DMS79 (cell line): ENCODE measurements around the gene PTPRG.

Experiments used
- DNase-seq: peaks from one replicate; lab custom pipeline; 2025; lab: John Stamatoyannopoulos, UW

The PTPRG gene

GRCh38 chr3:61865466-61866152 lies 304.2 kb downstream of the PTPRG start:
- DNase-seq = no peak

- no peak for DNase-seq
Observed at GRCh38 chr3:61866153-61866542, 304.8 kb downstream of the PTPRG start.

DNA sequence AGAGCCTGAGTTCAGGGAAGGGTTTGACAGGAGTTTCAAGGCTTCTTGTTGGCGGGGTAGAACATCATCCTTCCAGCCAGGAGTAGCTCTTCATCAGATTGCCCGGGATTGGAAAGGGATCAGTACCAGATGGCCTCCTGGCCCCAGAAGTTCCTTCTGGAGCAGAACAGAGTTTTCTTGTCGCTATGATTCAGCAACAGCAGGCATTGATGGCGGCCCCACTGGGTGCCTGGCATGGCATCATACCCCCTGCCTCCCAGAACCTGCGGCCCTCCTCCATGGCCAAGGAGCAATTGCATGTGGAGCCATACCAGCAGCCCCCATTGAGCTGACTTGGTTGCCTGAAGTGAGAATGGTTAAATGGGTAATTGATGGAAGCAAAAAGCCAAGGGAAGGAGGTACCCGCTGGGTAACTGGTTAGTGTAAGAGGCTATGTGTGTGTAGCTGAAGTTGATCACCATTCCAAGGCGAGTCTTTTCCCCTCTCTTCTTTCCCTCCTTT lies 305.6 kb downstream of the PTPRG start:
- no peak for DNase-seq

GRCh38 chr3:61868499-61868898 lies 307.1 kb downstream of the PTPRG start:
- DNase-seq = no peak

GRCh38 chr3:61869371-61869770 lies 308.0 kb downstream of the PTPRG start:
- DNase-seq = no peak

DNA sequence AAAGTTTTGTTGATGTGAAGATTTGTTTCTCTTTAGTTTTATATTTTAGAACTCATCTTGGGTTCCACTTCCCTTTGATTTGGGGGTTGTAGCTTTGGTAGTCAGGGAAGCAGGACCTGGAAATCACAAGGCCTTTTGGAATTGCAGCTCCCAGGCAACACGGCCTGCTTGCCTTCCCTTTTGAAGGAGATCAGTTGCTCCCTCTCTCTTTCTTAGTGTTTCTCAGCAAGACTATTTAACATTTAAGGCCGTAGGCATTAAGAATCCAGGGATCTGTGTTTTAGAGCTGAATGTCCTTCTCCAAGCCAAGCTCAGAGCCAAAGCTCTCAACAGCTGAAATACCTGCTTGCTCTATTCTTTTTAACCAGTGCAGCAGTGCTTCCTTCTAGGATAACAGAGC lies 310.3 kb downstream of the PTPRG start:
- no peak for DNase-seq

- no peak for DNase-seq
Observed at GRCh38 chr3:61872077-61872706, 310.8 kb downstream of the PTPRG start.

GRCh38 chr3:61875046-61875844 lies 313.9 kb downstream of the PTPRG start:
- DNase-seq = peak; percentile 34

DNA sequence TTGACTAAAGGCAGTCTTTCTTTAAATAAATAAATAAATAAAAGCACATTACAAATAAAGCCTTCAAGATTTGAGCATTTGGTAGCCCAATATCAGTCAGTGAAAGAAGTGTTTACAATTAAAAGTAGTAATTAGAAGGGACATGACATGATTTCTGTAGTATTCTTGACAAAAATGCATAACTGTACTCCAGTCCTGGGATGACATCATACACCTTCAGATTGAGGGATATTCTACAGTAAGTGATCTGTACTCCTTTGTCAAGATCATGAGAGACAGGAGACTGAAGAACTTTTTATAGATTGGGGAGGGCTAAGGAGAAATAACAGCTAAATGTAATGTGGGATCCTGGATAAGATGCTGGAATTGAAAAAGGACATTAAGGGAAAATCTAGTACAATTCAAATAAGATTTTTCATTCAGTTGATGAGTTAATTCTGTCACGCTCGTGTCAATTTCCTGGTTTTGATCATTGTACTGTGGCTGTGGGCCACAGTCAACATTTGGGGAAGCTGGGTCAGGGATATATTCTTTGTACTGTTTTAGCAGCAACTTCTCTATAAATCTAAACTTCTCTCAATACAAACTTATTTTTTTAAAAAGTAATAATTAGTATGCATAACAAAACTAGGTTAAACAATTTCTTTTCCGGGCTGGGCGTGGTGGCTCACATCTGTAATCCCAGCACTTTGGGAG lies 314.8 kb downstream of the PTPRG start:
- no peak for DNase-seq

- DNase-seq = no peak
Observed at GRCh38 chr3:61876797-61877196, 315.4 kb downstream of the PTPRG start.

- peak; percentile 6 for DNase-seq
Observed at GRCh38 chr3:61877359-61878138, 316.2 kb downstream of the PTPRG start.

DNA sequence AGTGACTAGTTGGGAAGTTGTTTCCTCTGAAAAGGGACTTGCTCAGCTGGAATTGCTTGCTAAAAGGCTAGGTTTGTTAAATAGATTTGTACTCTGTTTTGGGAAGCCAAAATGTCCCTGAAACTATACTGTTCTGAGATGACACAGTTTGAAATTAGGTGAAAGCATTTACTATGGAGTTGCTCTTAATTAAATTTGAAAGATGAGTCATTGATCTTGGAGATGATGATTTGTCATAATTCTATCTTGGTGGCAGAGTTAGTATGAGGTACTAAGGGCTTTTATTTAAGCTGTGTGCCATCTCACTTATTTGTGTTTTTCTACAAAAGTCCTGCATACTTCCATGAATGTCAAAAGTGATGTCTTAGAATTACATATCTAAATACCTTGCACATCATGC lies 320.9 kb downstream of the PTPRG start:
- DNase-seq = no peak

GRCh38 chr3:61884794-61885193 lies 323.4 kb downstream of the PTPRG start:
- no peak for DNase-seq

DNA sequence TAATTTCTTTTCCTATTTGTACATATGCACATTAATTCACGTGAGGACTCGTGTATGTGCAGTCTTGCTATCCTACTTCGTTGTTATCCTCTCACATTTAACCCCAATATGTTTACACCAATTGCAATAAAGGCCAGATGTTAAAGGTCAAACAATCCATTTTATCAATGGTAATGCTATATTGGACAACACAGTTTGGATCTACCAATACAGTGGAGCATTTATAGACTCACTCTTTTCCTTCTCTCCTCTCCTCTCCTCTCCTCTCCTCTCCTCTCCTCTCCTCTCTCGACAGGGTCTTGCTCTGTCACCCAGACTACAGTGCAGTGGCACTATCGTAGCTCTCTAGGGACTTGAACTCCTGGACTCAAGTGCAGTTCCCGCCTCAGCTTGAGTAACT lies 324.0 kb downstream of the PTPRG start:
- no peak for DNase-seq

- no peak for DNase-seq
Observed at GRCh38 chr3:61887206-61887605, 325.8 kb downstream of the PTPRG start.

GRCh38 chr3:61889259-61889658 lies 327.9 kb downstream of the PTPRG start:
- no peak for DNase-seq

- DNase-seq = no peak
Observed at GRCh38 chr3:61890167-61890566, 328.8 kb downstream of the PTPRG start.

GRCh38 chr3:61890586-61890985 lies 329.2 kb downstream of the PTPRG start:
- no peak for DNase-seq

GRCh38 chr3:61892891-61893290 lies 331.5 kb downstream of the PTPRG start:
- DNase-seq = no peak

GRCh38 chr3:61893840-61894566 lies 332.6 kb downstream of the PTPRG start:
- no peak for DNase-seq
